Endothelial cell of umbilical vein (primary cell): ENCODE data around the gene ZNF385D. TPM values are rescaled to one million over a fixed set of nuclear protein-coding genes. Genes with fewer than 3 reads are reported as not detected.

Source experiments
- BruUV-seq: library from RNA; stranded (reverse); fragments of 400-500 nt; replicated peaks from 2 replicates; lab custom pipeline; 2021; lab: Mats Ljungman, UMichigan
- CTCF ChIA-PET: fragments of 300-600, 350-600 bp; sonication (Branson Sonifier 250); formaldehyde crosslinking; loops from one replicate; lab custom pipeline; 2021; ENCODE audit warnings: antibody characterized with exemption, inconsistent platforms; lab: Charles Lee
- POLR2A ChIA-PET: fragments of 300-600, 350-600 bp; sonication (Branson Sonifier 250); formaldehyde crosslinking; loops from one replicate; lab custom pipeline; 2021; ENCODE audit warnings: antibody characterized with exemption, inconsistent platforms; lab: Charles Lee
- DNase-seq: peaks from one replicate; pipeline ENCODE4 v3.0.0-alpha.2; 2011; ENCODE audit warnings: low read depth, low spot score
- FAIRE-seq: peaks from 2 replicates; lab custom pipeline; 2011; peaks lifted over from hg19 to GRCh38; lab: Jason Lieb, UNC
- H2AFZ ChIP-seq: 2 replicates; pipeline ENCODE4 v1.6.0; 2012; ENCODE audit warnings: low read depth, low read length, control low read depth, inconsistent platforms
- H3K27ac ChIP-seq: 2 replicates; pipeline ENCODE4 v1.5.1; 2011; ENCODE audit warnings: low read depth, mild to moderate bottlenecking, control low read depth, low read length, moderate library complexity; ENCODE audit not compliant: insufficient read depth
- H3K27me3 ChIP-seq, 2 experiments: 2 replicates each; pipeline versions ENCODE4 v1.6.0 to v1.6.1; 2011; ENCODE audit warnings: low read length in 2 of 2, mixed read lengths in 1 of 2; ENCODE audit not compliant: control insufficient read depth in 2 of 2, insufficient read depth in 2 of 2
- H3K36me3 ChIP-seq, 2 experiments: 2 replicates in 1 of 2; 3 replicates in 1 of 2; pipeline ENCODE4 v1.5.1; 2011; ENCODE audit warnings: low read length in 2 of 2, mild to moderate bottlenecking in 1 of 2, moderate library complexity in 1 of 2; ENCODE audit not compliant: control insufficient read depth in 2 of 2, insufficient read depth in 2 of 2; ENCODE audit errors: extremely low read depth in 1 of 2
- H3K4me1 ChIP-seq: 3 replicates; pipeline ENCODE4 v1.5.1; 2011; ENCODE audit warnings: mild to moderate bottlenecking, low read length; ENCODE audit not compliant: control insufficient read depth, insufficient read depth; ENCODE audit errors: extremely low read depth
- H3K4me2 ChIP-seq: 2 replicates; pipeline ENCODE4 v1.6.1; 2011; ENCODE audit warnings: low read length, control low read depth, mixed read lengths; ENCODE audit not compliant: insufficient read depth
- H3K4me3 ChIP-seq, 3 experiments: fragments of 200-600 bp in 1 of 3; sonication (generic), shearing (Covaris generic) in 1 of 3; replicated peaks in 1 of 3; 2 replicates each; pipeline ENCODE4 v1.5.1; 2011 to 2016; ENCODE audit warnings: control low read depth in 3 of 3, low read length in 3 of 3, mild to moderate bottlenecking in 2 of 3, inconsistent platforms in 1 of 3, low read depth in 1 of 3, moderate library complexity in 1 of 3; ENCODE audit not compliant: insufficient read depth in 1 of 3
- H3K79me2 ChIP-seq: 2 replicates; pipeline ENCODE4 v1.6.0; 2012; ENCODE audit warnings: low read length, inconsistent platforms; ENCODE audit not compliant: control insufficient read depth, insufficient read depth
- H3K9ac ChIP-seq: replicated peaks from 2 replicates; pipeline ENCODE3; 2011; ENCODE audit warnings: low read length, control low read depth; ENCODE audit not compliant: insufficient read depth; ENCODE audit errors: extremely low read depth
- H3K9me1 ChIP-seq: replicated peaks from 3 replicates; pipeline ENCODE4 v1.6.0; 2011; ENCODE audit warnings: mild to moderate bottlenecking, low read length; ENCODE audit not compliant: control insufficient read depth, insufficient read depth; ENCODE audit errors: extremely low read depth
- H3K9me3 ChIP-seq: replicated peaks from 2 replicates; pipeline ENCODE4 v1.5.1; 2012; ENCODE audit warnings: low read length, inconsistent platforms; ENCODE audit not compliant: control insufficient read depth, insufficient read depth
- H4K20me1 ChIP-seq: replicated peaks from 2 replicates; pipeline ENCODE3; 2011; ENCODE audit warnings: mild to moderate bottlenecking, low read length; ENCODE audit not compliant: control insufficient read depth, insufficient read depth; ENCODE audit errors: extremely low read depth
- EZH2 ChIP-seq: IDR thresholded peaks from 2 replicates; pipeline ENCODE4 v1.6.1; 2012; ENCODE audit warnings: borderline replicate concordance, low read depth, mild to moderate bottlenecking, moderate library complexity, low read length, inconsistent platforms; ENCODE audit not compliant: severe bottlenecking
- FOS ChIP-seq: IDR thresholded peaks from 2 replicates; pipeline ENCODE4 v1.6.1; 2011; ENCODE audit warnings: mild to moderate bottlenecking, low read length, moderate library complexity, borderline replicate concordance; ENCODE audit not compliant: insufficient read depth
- GATA2 ChIP-seq: IDR thresholded peaks from 2 replicates; pipeline ENCODE4 v1.7.0; 2011; ENCODE audit warnings: low read depth, mild to moderate bottlenecking, moderate library complexity, mixed read lengths, low read length; ENCODE audit not compliant: insufficient read length, insufficient read depth
- JUN ChIP-seq: IDR thresholded peaks from 2 replicates; pipeline ENCODE4 v1.6.1; 2011; ENCODE audit warnings: borderline replicate concordance, low read depth; ENCODE audit not compliant: insufficient read length, insufficient read depth
- MYC ChIP-seq: IDR thresholded peaks from one replicate; pipeline ENCODE4 v1.6.1; 2011; ENCODE audit warnings: mild to moderate bottlenecking, low read depth, low read length
- POLR2A ChIP-seq: IDR thresholded peaks from 2 replicates; pipeline ENCODE4 v1.6.1; 2012; ENCODE audit warnings: low read depth, mild to moderate bottlenecking, control low read depth, low read length
- POLR2AphosphoS5 ChIP-seq: IDR thresholded peaks from 2 replicates; pipeline ENCODE4 v1.6.1; 2012; ENCODE audit warnings: low read depth, mild to moderate bottlenecking, control low read depth, low read length, moderate library complexity; ENCODE audit not compliant: insufficient read depth
- dilution Hi-C: fragments of 300-500 bp; cut with MboI; formaldehyde crosslinking; loops from one replicate; pipeline ENCODE4 v1.15.0; 2019; ENCODE audit warnings: low sequenced_read_pairs; ENCODE audit not compliant: extremely low pct_ligation_motif_present
- intact Hi-C: fragments of 100-400 bp; cut with micrococcal nuclease; formaldehyde crosslinking; loops from one replicate; pipeline ENCODE4 v1.10.0; 2022
- polyA plus RNA-seq, 4 experiments: library from polyadenylated mRNA; depleted of rRNA in 3 of 4; stranded (reverse) in 3 of 4; unstranded in 1 of 4; fragments of >200 nt; gene quantifications; 2 replicates each; pipeline versions ENCODE4 v1.2.1 to v1.2.3, GENCODE V29; 2011 to 2012; ENCODE audit warnings: missing spikeins in 1 of 4
- total RNA-seq: library from RNA; stranded (reverse); gene quantifications from 2 replicates; pipeline ENCODE4 v1.2.3, GENCODE V29; 2021
- TF ChIP-seq, protein P1 (sequence below), 2 donors: IDR thresholded peaks; 1 replicate in 1 of 2; 2 replicates in 1 of 2; pipeline ENCODE4 v1.5.1; 2011; ENCODE audit warnings: low read length in 2 of 2, mild to moderate bottlenecking in 2 of 2, moderate library complexity in 2 of 2, control low read depth in 1 of 2, inconsistent platforms in 1 of 2, low read depth in 1 of 2; ENCODE audit not compliant: insufficient read depth in 1 of 2; ENCODE audit errors: extremely low read depth in 1 of 2
- TF ChIP-seq, protein P2 (sequence below): IDR thresholded peaks from 2 replicates; pipeline ENCODE4 v1.6.1; 2011; ENCODE audit not compliant: insufficient read depth, insufficient read length

The ZNF385D gene
- total and polyA plus RNA-seq, 2 donors (not counting 3 experiments of a cell fraction or from before 2014, with no cell fraction given), result not detected

DNA sequence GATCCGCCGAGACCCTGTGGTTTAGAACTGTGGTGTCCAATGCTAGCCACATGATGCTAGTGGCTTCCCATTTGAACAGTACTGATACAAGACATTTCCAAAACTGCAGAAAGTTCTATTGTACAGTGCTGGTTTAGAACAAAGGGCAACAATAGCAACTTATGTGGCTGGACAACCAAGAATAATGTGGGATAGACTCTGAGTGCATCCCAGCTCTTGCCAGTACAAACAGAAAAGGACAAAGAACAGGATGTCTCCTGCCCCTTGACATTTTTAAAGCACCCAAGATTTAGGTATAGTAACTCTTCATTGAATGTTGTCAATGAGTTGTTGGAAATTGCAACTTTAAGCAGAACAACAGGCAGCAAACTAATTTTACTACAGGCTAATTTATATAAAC, 107.3 kb downstream of the ZNF385D start:
- intact Hi-C loops, result no loop called here
- H4K20me1 ChIP-seq, result no peaks in the 10 kb centered on the region
- CTCF ChIA-PET, result no interaction called here
- dilution Hi-C loops, result no loop called here
- H3K79me2 ChIP-seq, result no peaks in the 10 kb centered on the region
- no peaks in the 10 kb centered on the region for H3K36me3 ChIP-seq
- H3K9ac ChIP-seq, result no peak overlapping the region
- no TSS peak for BruUV-seq
- no peaks in the 10 kb centered on the region for H3K27me3 ChIP-seq
- no peak overlapping the region for H3K27ac ChIP-seq
- TF ChIP-seq, protein P1, sequence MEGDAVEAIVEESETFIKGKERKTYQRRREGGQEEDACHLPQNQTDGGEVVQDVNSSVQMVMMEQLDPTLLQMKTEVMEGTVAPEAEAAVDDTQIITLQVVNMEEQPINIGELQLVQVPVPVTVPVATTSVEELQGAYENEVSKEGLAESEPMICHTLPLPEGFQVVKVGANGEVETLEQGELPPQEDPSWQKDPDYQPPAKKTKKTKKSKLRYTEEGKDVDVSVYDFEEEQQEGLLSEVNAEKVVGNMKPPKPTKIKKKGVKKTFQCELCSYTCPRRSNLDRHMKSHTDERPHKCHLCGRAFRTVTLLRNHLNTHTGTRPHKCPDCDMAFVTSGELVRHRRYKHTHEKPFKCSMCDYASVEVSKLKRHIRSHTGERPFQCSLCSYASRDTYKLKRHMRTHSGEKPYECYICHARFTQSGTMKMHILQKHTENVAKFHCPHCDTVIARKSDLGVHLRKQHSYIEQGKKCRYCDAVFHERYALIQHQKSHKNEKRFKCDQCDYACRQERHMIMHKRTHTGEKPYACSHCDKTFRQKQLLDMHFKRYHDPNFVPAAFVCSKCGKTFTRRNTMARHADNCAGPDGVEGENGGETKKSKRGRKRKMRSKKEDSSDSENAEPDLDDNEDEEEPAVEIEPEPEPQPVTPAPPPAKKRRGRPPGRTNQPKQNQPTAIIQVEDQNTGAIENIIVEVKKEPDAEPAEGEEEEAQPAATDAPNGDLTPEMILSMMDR (IDR thresholded peaks at IDR 0.05; ENCODE audit: extremely low read depth in 1 of 2, insufficient read depth in 1 of 2, low read depth in 1 of 2, low read length in 2 of 2), result no peak
- TF ChIP-seq POLR2A, result no peak
- TF ChIP-seq FOS, result no peak
- DNase-seq, result no peak
- H3K9me3 ChIP-seq, result no peaks in the 10 kb centered on the region
- POLR2A ChIA-PET, result no interaction called here
- no peaks in the 10 kb centered on the region for H3K4me1 ChIP-seq
- no peak overlapping the region for H2AFZ ChIP-seq
- no peak overlapping the region for H3K4me2 ChIP-seq
- no peak for FAIRE-seq
- no peak overlapping the region for H3K4me3 ChIP-seq
- no peaks in the 10 kb centered on the region for H3K9me1 ChIP-seq

DNA sequence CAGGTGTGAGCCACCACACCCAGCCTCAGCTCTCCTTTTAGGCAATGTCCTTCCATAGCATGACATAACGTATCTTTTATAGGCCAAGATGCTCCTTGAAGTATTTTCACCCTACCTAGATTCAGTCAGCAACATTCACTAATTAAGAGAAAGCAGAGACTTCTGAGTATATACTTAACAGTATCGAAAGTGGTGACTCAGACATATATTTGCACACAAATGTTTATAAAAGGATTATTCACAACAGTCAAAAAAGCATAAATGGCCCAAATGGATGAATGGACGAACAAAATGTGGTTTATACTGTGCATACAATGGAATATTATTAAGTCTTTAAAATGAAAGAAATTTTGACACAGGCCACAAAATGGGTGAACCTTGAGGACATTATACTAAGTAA, 108.6 kb downstream of the ZNF385D start:
- H3K9me3 ChIP-seq, result no peaks in the 10 kb centered on the region
- ChIA-PET POLR2A (no interaction called here), CTCF (no interaction called here)
- BruUV-seq, result no TSS peak
- H2AFZ ChIP-seq, result no peak overlapping the region
- no peak overlapping the region for H3K4me2 ChIP-seq
- H3K4me3 ChIP-seq, result no peak overlapping the region
- TF ChIP-seq JUN (no peak), FOS (no peak), MYC (no peak), POLR2AphosphoS5 (no peak), EZH2 (no peak), POLR2A (no peak), GATA2 (no peak)
- TF ChIP-seq, protein P1 (IDR thresholded peaks at IDR 0.05; ENCODE audit: extremely low read depth in 1 of 2, insufficient read depth in 1 of 2, low read depth in 1 of 2, low read length in 2 of 2), result no peak
- TF ChIP-seq, protein P2, sequence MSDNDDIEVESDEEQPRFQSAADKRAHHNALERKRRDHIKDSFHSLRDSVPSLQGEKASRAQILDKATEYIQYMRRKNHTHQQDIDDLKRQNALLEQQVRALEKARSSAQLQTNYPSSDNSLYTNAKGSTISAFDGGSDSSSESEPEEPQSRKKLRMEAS, result no peak
- no peak overlapping the region for H3K9ac ChIP-seq
- no peaks in the 10 kb centered on the region for H3K79me2 ChIP-seq
- FAIRE-seq, result no peak
- H3K9me1 ChIP-seq, result no peaks in the 10 kb centered on the region
- dilution Hi-C loops (no loop called here), intact Hi-C loops (no loop called here)
- H3K36me3 ChIP-seq, result no peaks in the 10 kb centered on the region
- no peak for DNase-seq
- H4K20me1 ChIP-seq, result no peaks in the 10 kb centered on the region
- no peak overlapping the region for H3K27ac ChIP-seq
- H3K4me1 ChIP-seq, result no peaks in the 10 kb centered on the region
- H3K27me3 ChIP-seq, result no peaks in the 10 kb centered on the region
